Cardiac atrium fibroblast (primary cell): ENCODE measurements around the gene CEACAM4. TPM values are rescaled to one million over a fixed set of nuclear protein-coding genes. Genes with fewer than 3 reads are reported as not detected.

Experiments
- total RNA-seq: library from RNA; depleted of rRNA; stranded (reverse); fragments of >200 nt; gene quantifications from 2 replicates; pipeline ENCODE4 v1.2.3, GENCODE V29; 2015

Gene CEACAM4
- total RNA-seq, result not detected in 2 replicates

DNA sequence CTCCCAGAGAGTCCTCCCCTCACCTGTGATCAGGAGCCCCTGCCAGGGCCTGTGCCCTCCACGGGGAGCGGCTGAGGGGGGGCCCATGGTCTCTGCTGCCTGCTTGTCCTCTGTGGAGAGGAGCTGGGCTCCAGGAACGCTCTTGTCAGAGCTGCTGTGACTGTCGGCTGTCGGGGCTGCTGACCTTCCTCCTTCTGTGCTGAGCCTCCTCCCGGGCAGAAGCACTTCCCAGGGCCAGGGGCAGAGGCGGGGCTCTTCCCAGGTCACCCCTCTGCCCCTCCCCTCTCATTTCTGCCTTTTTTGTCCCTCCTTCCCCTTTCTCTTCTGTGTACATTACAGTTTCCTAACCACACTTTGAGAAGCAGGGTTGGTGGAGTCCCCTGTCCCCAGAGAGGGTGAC, at the start of gene CEACAM4:
TSS of gene CEACAM4 (minus strand) at position 198 of the 400 bp plus-strand sequence. CDS start at position 87, 111 bp downstream.

DNA sequence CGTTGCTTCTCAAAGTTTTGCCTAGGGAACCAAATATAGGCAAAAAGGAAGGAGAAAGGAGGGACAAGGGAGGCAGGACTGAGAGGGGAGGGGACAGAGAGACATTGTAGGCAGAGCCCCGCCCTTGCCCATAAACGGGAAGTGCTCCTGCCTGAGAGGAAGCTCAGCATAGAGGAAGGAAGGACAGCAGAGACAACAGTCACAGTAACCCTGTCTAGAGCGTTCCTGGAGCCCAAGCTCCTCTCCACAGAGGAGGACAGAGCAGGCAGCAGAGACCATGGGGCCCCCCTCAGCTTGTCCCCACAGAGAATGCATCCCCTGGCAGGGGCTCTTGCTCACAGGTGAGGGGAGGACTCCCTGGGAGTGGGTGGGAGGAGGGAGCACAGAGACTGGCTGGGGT, 50.9 kb downstream of the CEACAM4 start, which contains the start of gene CEACAM21:
TSS of gene CEACAM21 (plus strand) at position 169 of the 400 bp plus-strand sequence. CDS start at position 278, 109 bp downstream.

Other genes with a start within 250 kb of the CEACAM4 start
- 17.7 and 31.6 TPM in 2 replicates for gene EXOSC5, start 229.7 kb downstream of the CEACAM4 start, total RNA-seq
- 34.8 and 47.7 TPM in 2 replicates for gene BCKDHA, start 229.3 kb downstream of the CEACAM4 start, total RNA-seq
- 1.8 and 7.6 TPM in 2 replicates for gene B3GNT8, start 199.7 kb downstream of the CEACAM4 start, total RNA-seq
- 31.8 and 46.6 TPM in 2 replicates for gene DMAC2, start 187.2 kb downstream of the CEACAM4 start, total RNA-seq
- not detected in 2 replicates for gene ERICH4, start 183.9 kb downstream of the CEACAM4 start, total RNA-seq
- not detected in 2 replicates for gene CEACAM21, start 50.9 kb downstream of the CEACAM4 start, total RNA-seq
- not detected in 2 replicates for gene CEACAM7, start 61.2 kb upstream of the CEACAM4 start, total RNA-seq
- gene CEACAM5, start 81.6 kb upstream of the CEACAM4 start, total RNA-seq, result not detected in 2 replicates
- not detected in 2 replicates for gene CEACAM6, start 128.5 kb upstream of the CEACAM4 start, total RNA-seq
- gene CEACAM3, start 169.5 kb upstream of the CEACAM4 start, total RNA-seq, result not detected in 2 replicates
- not detected in 2 replicates for gene LYPD4, start 217.6 kb upstream of the CEACAM4 start, total RNA-seq
- gene DMRTC2, start 218.0 kb upstream of the CEACAM4 start, total RNA-seq, result not detected in 2 replicates
- gene RPS19, start 233.2 kb upstream of the CEACAM4 start, total RNA-seq, result 2,053 and 3,233 TPM in 2 replicates